Measurements from ENCODE around the gene SPRY4. TPM values are rescaled to one million over a fixed set of nuclear protein-coding genes. Genes with fewer than 3 reads are reported as not detected.
"Not testable (repeated sequence)": the region's sequence is repeated elsewhere in the genome, so short reads cannot be mapped to it uniquely, and the experiment has no call there.

SPRY4 gene
- total RNA-seq, 1 donor from 2014 or later = 8.3 TPM

DNA sequence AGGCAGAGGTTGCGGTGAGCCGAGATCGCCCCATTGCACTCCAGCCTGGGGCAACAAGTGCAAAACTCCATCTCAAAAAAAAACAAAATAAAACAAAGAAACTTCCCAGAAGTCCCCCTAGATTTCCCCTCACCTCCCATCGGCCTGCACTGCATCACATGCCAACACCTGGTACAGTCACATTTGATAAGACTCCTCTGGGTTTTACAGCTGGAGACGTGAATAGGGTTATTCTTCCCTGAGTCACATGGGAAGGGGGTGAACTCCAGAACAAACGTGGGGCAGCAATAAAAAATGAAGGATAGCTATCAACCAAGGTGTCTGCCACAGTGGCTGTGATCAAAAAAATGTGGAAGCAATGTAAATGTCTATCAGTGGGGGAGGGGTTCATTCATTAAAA, 26.0 kb downstream of the SPRY4 start:
- no peaks in the 10 kb centered on the region for H3K9me3 Mint-ChIP-seq (ENCODE audit: low read depth)
- H3K4me1 Mint-ChIP-seq (ENCODE audit: low read depth) = peaks cover 37% of the 10 kb centered on the region
- DNase-seq (ENCODE audit: low spot score) = no peak
- H3K27ac Mint-ChIP-seq (ENCODE audit: unreplicated experiment) = peak overlapping the region; percentile 0
- no peak overlapping the region for H3K4me3 Mint-ChIP-seq (ENCODE audit: unreplicated experiment)
- H3K36me3 Mint-ChIP-seq (ENCODE audit: low read depth) = no peaks in the 10 kb centered on the region
- no peaks in the 10 kb centered on the region for H3K27me3 Mint-ChIP-seq (ENCODE audit: low read depth)
- TF ChIP-seq, protein P1, sequence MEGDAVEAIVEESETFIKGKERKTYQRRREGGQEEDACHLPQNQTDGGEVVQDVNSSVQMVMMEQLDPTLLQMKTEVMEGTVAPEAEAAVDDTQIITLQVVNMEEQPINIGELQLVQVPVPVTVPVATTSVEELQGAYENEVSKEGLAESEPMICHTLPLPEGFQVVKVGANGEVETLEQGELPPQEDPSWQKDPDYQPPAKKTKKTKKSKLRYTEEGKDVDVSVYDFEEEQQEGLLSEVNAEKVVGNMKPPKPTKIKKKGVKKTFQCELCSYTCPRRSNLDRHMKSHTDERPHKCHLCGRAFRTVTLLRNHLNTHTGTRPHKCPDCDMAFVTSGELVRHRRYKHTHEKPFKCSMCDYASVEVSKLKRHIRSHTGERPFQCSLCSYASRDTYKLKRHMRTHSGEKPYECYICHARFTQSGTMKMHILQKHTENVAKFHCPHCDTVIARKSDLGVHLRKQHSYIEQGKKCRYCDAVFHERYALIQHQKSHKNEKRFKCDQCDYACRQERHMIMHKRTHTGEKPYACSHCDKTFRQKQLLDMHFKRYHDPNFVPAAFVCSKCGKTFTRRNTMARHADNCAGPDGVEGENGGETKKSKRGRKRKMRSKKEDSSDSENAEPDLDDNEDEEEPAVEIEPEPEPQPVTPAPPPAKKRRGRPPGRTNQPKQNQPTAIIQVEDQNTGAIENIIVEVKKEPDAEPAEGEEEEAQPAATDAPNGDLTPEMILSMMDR (IDR thresholded peaks at IDR 0.05) = no peak

DNA sequence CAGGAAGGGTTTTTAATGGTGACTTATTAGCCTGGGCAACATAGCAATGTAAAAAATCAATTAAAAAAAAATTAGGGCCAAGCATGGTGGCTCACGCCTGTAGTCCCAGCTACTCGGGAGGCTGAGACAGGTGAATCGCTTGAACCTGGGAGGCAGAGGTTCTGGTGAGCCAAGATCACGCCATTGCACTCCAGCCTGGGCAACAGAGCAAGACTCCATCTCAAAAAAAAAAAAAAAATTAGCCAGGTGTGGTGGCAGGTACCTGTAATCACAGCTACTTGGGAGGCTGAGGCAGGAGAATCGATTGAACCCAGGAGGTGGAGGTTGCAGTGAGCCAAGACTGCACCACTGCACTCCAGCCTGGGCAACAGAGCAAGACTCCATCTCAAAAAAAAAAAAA, 27.0 kb downstream of the SPRY4 start:
- not testable (repeated sequence) for H3K36me3 Mint-ChIP-seq (ENCODE audit: low read depth); H3K4me3 Mint-ChIP-seq (ENCODE audit: unreplicated experiment); H3K27me3 Mint-ChIP-seq (ENCODE audit: low read depth); DNase-seq (ENCODE audit: low spot score); H3K9me3 Mint-ChIP-seq (ENCODE audit: low read depth)
- Mint-ChIP-seq H3K4me1 (ENCODE audit: low read depth) (peaks cover 39% of the 10 kb centered on the region), H3K27ac (ENCODE audit: unreplicated experiment) (peak overlapping the region; percentile 93)

DNA sequence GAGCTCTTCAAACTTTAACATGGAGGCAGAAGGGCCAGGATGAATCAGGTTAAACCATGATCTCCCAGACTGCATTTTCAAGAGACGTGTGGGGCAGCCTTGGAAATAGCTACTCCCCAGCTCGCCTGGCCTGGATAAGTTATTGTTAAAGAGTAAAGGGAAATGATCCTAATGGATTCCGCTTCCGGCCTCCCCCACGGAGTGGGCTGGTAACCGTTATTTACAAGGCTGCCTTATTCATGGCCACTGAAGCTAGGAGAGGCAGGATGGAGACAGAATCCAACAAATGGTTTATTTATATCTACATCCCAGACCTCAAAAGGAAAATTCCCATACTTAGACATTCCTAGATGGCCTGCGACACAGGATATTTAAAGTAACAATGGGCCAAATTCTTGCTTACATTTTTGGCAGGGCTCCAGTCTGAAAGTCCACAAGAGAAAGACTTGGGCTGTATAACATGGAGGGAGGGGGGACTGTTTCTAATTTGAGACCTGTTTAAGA, 27.9 kb downstream of the SPRY4 start:
- no peak for DNase-seq (ENCODE audit: low spot score)
- peak overlapping the region; percentile 93 for H3K27ac Mint-ChIP-seq (ENCODE audit: unreplicated experiment)
- no peaks in the 10 kb centered on the region for H3K9me3 Mint-ChIP-seq (ENCODE audit: low read depth)
- no peaks in the 10 kb centered on the region for H3K27me3 Mint-ChIP-seq (ENCODE audit: low read depth)
- H3K4me1 Mint-ChIP-seq (ENCODE audit: low read depth) = peaks cover 39% of the 10 kb centered on the region
- TF ChIP-seq, protein P1 (IDR thresholded peaks at IDR 0.05) = no peak
- peak overlapping the region; percentile 22 for H3K4me3 Mint-ChIP-seq (ENCODE audit: unreplicated experiment)
- H3K36me3 Mint-ChIP-seq (ENCODE audit: low read depth) = no peaks in the 10 kb centered on the region

DNA sequence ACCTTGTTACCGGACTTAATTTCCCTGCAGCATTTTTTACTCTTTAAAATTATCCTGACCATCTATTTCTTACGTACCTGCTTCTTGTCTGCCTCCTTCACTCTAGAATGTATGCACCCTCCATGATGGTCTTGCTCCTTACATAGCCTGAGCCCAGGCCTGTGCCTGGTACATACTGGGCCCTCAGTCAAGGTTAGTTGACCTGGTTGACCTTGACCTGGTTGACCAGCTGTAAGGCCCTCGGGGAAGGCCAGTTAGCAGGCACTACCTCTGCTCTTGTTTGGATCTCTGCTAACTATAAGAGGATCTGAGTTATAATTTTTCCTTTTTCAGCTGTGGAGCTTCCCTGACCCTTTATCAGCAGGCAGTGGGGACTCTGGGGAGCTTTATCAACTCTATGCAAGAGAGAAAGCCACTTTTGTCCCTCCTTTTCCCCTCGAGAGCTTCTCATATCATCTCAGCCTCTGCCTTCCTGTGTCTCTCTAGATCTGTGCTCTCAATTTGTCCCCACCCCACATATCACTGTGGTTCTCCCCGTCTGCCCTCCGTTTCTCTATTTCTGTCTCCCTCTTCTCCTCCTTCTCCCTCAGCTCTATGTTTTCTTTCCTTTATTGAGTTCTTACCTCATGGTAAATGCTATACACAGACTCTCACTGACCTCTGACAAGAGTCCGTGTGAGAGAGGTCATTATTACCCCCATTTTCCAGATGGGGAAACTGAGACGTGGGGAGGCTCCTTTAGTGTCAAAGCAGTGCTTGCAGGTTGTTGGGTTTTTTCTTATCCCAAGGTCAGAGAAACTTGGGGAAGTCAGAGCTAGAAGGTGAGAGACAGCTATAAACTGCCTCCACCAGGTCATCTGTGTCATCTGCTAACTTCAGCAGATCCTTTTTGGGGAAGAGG, 28.6 kb downstream of the SPRY4 start:
- TF ChIP-seq, protein P1 (IDR thresholded peaks at IDR 0.05) = no peak
- no peaks in the 10 kb centered on the region for H3K27me3 Mint-ChIP-seq (ENCODE audit: low read depth)
- H3K9me3 Mint-ChIP-seq (ENCODE audit: low read depth) = no peaks in the 10 kb centered on the region
- H3K4me1 Mint-ChIP-seq (ENCODE audit: low read depth) = peaks cover 39% of the 10 kb centered on the region
- H3K27ac Mint-ChIP-seq (ENCODE audit: unreplicated experiment) = peak overlapping the region; percentile 93
- H3K36me3 Mint-ChIP-seq (ENCODE audit: low read depth) = no peaks in the 10 kb centered on the region
- no peak for DNase-seq (ENCODE audit: low spot score)
- peak overlapping the region; percentile 22 for H3K4me3 Mint-ChIP-seq (ENCODE audit: unreplicated experiment)

DNA sequence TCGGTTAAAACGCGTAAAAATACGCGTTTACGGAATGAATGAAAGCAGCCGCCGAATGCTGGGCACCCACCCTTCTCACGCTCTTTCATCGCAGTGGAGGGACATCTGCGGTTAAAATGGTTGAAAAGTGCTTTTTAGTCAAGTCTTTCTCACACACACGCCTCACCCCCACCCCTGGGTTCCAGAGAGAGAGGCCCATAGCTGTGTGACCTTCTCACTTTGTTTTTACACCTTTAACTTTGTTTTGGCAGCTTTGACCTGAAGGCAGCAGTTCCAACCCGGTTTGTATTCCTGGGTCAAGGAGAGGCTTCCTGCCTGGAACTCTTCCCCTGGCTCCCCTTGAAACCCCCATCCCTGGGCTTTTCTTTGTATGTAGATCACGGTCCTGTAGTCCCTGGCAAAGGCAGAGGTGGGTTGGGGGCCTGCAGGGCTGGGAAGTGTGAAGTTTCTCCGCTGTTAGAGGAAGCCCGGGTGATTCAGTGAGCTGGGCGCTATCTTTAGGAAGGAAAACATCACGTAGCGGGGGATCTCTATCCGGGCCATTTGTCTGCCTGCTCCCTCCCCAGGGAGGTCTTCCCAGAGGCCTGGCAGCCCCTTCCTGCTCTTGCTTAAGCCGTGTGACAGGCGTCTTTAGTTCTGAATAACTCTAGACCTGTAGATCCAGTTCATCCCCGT, 29.6 kb downstream of the SPRY4 start:
- TF ChIP-seq, protein P1 (IDR thresholded peaks at IDR 0.05) = no peak
- DNase-seq (ENCODE audit: low spot score) = no peak
- Mint-ChIP-seq H3K4me3 (ENCODE audit: unreplicated experiment) (peak overlapping the region; percentile 27), H3K36me3 (ENCODE audit: low read depth) (no peaks in the 10 kb centered on the region), H3K27me3 (ENCODE audit: low read depth) (no peaks in the 10 kb centered on the region), H3K9me3 (ENCODE audit: low read depth) (no peaks in the 10 kb centered on the region), H3K27ac (ENCODE audit: unreplicated experiment) (peak overlapping the region; percentile 93), H3K4me1 (ENCODE audit: low read depth) (peaks cover 42% of the 10 kb centered on the region)

Data from chondrocyte (in vitro differentiated cells).